GM19099 (cell line): Measurements from ENCODE around the gene QSOX1.

ENCODE experiments used
- POLR2A ChIP-seq: IDR thresholded peaks from 3 replicates; pipeline ENCODE4 v1.6.1; 2011; ENCODE audit warnings: low read depth; ENCODE audit not compliant: insufficient read length; ENCODE audit errors: extremely low read depth

QSOX1 gene

GRCh38 chr1:180206581-180206980, 51.9 kb downstream of the QSOX1 start:
- TF ChIP-seq POLR2A, result no peak

GRCh38 chr1:180208264-180208663, 53.6 kb downstream of the QSOX1 start:
- TF ChIP-seq POLR2A, result no peak

GRCh38 chr1:180210008-180210620, 55.4 kb downstream of the QSOX1 start:
- no peak for TF ChIP-seq POLR2A

GRCh38 chr1:180211156-180211859, 56.6 kb downstream of the QSOX1 start:
- TF ChIP-seq POLR2A, result no peak

GRCh38 chr1:180211860-180212229, 57.2 kb downstream of the QSOX1 start:
- no peak for TF ChIP-seq POLR2A

- TF ChIP-seq POLR2A, result no peak
Measured at GRCh38 chr1:180213401-180214170, 58.9 kb downstream of the QSOX1 start.

GRCh38 chr1:180215856-180216625, 61.4 kb downstream of the QSOX1 start:
- no peak for TF ChIP-seq POLR2A

GRCh38 chr1:180217006-180217405, 62.3 kb downstream of the QSOX1 start:
- no peak for TF ChIP-seq POLR2A

- TF ChIP-seq POLR2A, result no peak
Measured at GRCh38 chr1:180218806-180219765, 64.4 kb downstream of the QSOX1 start.

GRCh38 chr1:180219776-180220175, 65.1 kb downstream of the QSOX1 start:
- no peak for TF ChIP-seq POLR2A

GRCh38 chr1:180221462-180221861, 66.8 kb downstream of the QSOX1 start:
- TF ChIP-seq POLR2A, result no peak

GRCh38 chr1:180224902-180225301, 70.2 kb downstream of the QSOX1 start:
- no peak for TF ChIP-seq POLR2A

- no peak for TF ChIP-seq POLR2A
Measured at GRCh38 chr1:180225403-180225802, 70.7 kb downstream of the QSOX1 start.
